Skin epidermis (tissue), 12 donors: ENCODE results near the gene BRIP1.
"Not testable (repeated sequence)": the region's sequence is repeated elsewhere in the genome, so short reads cannot be mapped to it uniquely, and the experiment has no call there.

Experiments
- H3K27ac ChIP-seq, 21 experiments: fragments of 200-600 bp; sonication (generic) in 11 of 21; one replicate each; pipeline ENCODE4 v1.5.0; 2020; ENCODE audit warnings: mild to moderate bottlenecking in 3 of 21, inconsistent platforms in 2 of 21, moderate library complexity in 2 of 21
- H3K4me3 ChIP-seq, 7 experiments: fragments of 200-600 bp; sonication (generic) in 2 of 7; one replicate each; pipeline ENCODE4 v1.5.0; 2020; ENCODE audit warnings: inconsistent platforms in 2 of 7, mild to moderate bottlenecking in 2 of 7, moderate library complexity in 1 of 7

BRIP1 gene

GRCh38 chr17:61808442-61808841, 54.9 kb downstream of the BRIP1 start:
- Histone ChIP-seq H3K4me3 (no peak overlapping the region), H3K27ac (no peak overlapping the region)

- Histone ChIP-seq H3K27ac (peak overlapping the region in 1 of 21 experiments; percentile 51), H3K4me3 (no peak overlapping the region)
Observed at GRCh38 chr17:61806936-61807335, 56.4 kb downstream of the BRIP1 start.

- Histone ChIP-seq H3K4me3 (no peak overlapping the region), H3K27ac (peak overlapping the region in 1 of 21 experiments; percentile 51)
Observed at GRCh38 chr17:61806081-61806828, 57.1 kb downstream of the BRIP1 start.

GRCh38 chr17:61805399-61805798, 57.9 kb downstream of the BRIP1 start:
- no peak overlapping the region for H3K4me3 ChIP-seq
- H3K27ac ChIP-seq, result peak overlapping the region in 1 of 21 experiments; percentile 51

- H3K27ac ChIP-seq, result no peak overlapping the region
Observed at GRCh38 chr17:61803796-61804195, 59.5 kb downstream of the BRIP1 start.

GRCh38 chr17:61803216-61803615, 60.1 kb downstream of the BRIP1 start:
- Histone ChIP-seq H3K4me3 (no peak overlapping the region), H3K27ac (no peak overlapping the region)

More at GRCh38 chr17:61803796-61804195, 59.5 kb downstream of the BRIP1 start:
- no peak overlapping the region for H3K4me3 ChIP-seq

GRCh38 chr17:61799812-61800484, 63.4 kb downstream of the BRIP1 start:
- no peak overlapping the region for H3K4me3 ChIP-seq
- no peak overlapping the region for H3K27ac ChIP-seq

- no peak overlapping the region for H3K4me3 ChIP-seq
- H3K27ac ChIP-seq, result no peak overlapping the region
Observed at GRCh38 chr17:61797283-61797682, 66.0 kb downstream of the BRIP1 start.

- H3K4me3 ChIP-seq, result no peak overlapping the region
Observed at GRCh38 chr17:61795546-61795945, 67.8 kb downstream of the BRIP1 start.

GRCh38 chr17:61794792-61795191, 68.5 kb downstream of the BRIP1 start:
- Histone ChIP-seq H3K4me3 (no peak overlapping the region), H3K27ac (no peak overlapping the region)

More at GRCh38 chr17:61795546-61795945, 67.8 kb downstream of the BRIP1 start:
- no peak overlapping the region for H3K27ac ChIP-seq

- no peak overlapping the region for H3K27ac ChIP-seq
- no peak overlapping the region for H3K4me3 ChIP-seq
Observed at GRCh38 chr17:61794242-61794641, 69.1 kb downstream of the BRIP1 start.

- Histone ChIP-seq H3K4me3 (no peak overlapping the region), H3K27ac (no peak overlapping the region)
Observed at GRCh38 chr17:61793565-61793964, 69.8 kb downstream of the BRIP1 start.

- Histone ChIP-seq H3K27ac (no peak overlapping the region), H3K4me3 (no peak overlapping the region)
Observed at GRCh38 chr17:61789872-61790271, 73.5 kb downstream of the BRIP1 start.

GRCh38 chr17:61786088-61786487, 77.2 kb downstream of the BRIP1 start:
- no peak overlapping the region for H3K27ac ChIP-seq
- no peak overlapping the region for H3K4me3 ChIP-seq

GRCh38 chr17:61784510-61784909, 78.8 kb downstream of the BRIP1 start:
- Histone ChIP-seq H3K4me3 (no peak overlapping the region), H3K27ac (no peak overlapping the region)

GRCh38 chr17:61783556-61784304, 79.6 kb downstream of the BRIP1 start:
- Histone ChIP-seq H3K27ac (no peak overlapping the region), H3K4me3 (no peak overlapping the region)

- no peak overlapping the region for H3K27ac ChIP-seq
- H3K4me3 ChIP-seq, result no peak overlapping the region
Observed at GRCh38 chr17:61783120-61783519, 80.2 kb downstream of the BRIP1 start.

- no peak overlapping the region for H3K4me3 ChIP-seq
- H3K27ac ChIP-seq, result no peak overlapping the region
Observed at GRCh38 chr17:61782683-61783082, 80.6 kb downstream of the BRIP1 start.

- Histone ChIP-seq H3K27ac (no peak overlapping the region), H3K4me3 (no peak overlapping the region)
Observed at GRCh38 chr17:61775364-61775763, 88.0 kb downstream of the BRIP1 start.

- Histone ChIP-seq H3K4me3 (no peak overlapping the region), H3K27ac (no peak overlapping the region)
Observed at GRCh38 chr17:61774724-61775123, 88.6 kb downstream of the BRIP1 start.

- not testable (repeated sequence) for H3K27ac ChIP-seq, H3K4me3 ChIP-seq
Observed at GRCh38 chr17:61774087-61774486, 89.2 kb downstream of the BRIP1 start.
